ENCODE measurements around the gene NAV2.

DNA sequence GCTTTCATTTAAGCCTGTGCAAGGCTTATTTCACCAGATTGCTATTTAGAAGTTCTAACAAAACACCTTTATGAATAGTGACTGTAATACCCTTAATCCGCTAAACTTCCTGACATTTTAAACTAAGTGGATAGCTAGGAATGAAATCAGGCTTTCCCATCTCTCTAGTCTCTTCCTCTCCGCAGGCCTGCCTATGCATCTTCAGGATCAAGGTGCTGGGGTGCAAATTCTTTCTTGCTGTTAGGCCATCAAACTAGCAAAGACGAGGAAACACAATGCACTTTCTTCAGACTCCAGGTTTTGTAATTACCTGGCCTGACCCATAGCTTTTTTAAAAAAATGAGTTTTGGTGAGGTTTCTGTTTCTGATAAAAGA is 298.2 kb downstream of the NAV2 start:
- TF ChIP-seq CTCF (IDR thresholded peaks at IDR 0.05) (no peak), REST (IDR thresholded peaks at IDR 0.05; ENCODE audit: insufficient read depth in 1 of 2, low read depth in 2 of 2, low read length in 1 of 2) (no peak)
